ENCODE data around the gene FAM53A.

- TF ChIP-seq CTCF (IDR thresholded peaks at IDR 0.05; ENCODE audit: low read depth, low read length, missing input control) (no peak), ATF3 (IDR thresholded peaks at IDR 0.05) (no peak), SP1 (IDR thresholded peaks at IDR 0.05) (no peak), TAF1 (conservative IDR thresholded peaks at IDR 0.05) (no peak), HNF4A (conservative IDR thresholded peaks at IDR 0.05) (no peak), RAD21 (IDR thresholded peaks at IDR 0.05) (no peak), MAX (IDR thresholded peaks at IDR 0.05) (no peak), JUND (IDR thresholded peaks at IDR 0.05) (no peak), FOXA1 (IDR thresholded peaks at IDR 0.05) (no peak), EGR1 (IDR thresholded peaks at IDR 0.05; ENCODE audit: low read depth in 2 of 2) (no peak), NR2F2 (IDR thresholded peaks at IDR 0.05) (no peak), RXRA (IDR thresholded peaks at IDR 0.05) (no peak), YY1 (IDR thresholded peaks at IDR 0.05) (no peak), ZBTB33 (IDR thresholded peaks at IDR 0.05) (no peak)
These were observed 58.0 kb downstream of the FAM53A start for GRCh38 chr4:1626151-1626550.
